GM18505 (cell line): ENCODE results near the gene DPP6.

ENCODE experiments used
- ATAC-seq: cut with Tn5 transposase; IDR thresholded peaks from one replicate; pipeline ENCODE4 v1.9.1; 2021; ENCODE audit not compliant: unreplicated experiment
- POLR2A ChIP-seq: IDR thresholded peaks from 4 replicates; pipeline ENCODE4 v1.6.1; 2011; ENCODE audit warnings: borderline replicate concordance; ENCODE audit not compliant: insufficient read depth, insufficient read length; ENCODE audit errors: extremely low read depth

DPP6 gene

DNA sequence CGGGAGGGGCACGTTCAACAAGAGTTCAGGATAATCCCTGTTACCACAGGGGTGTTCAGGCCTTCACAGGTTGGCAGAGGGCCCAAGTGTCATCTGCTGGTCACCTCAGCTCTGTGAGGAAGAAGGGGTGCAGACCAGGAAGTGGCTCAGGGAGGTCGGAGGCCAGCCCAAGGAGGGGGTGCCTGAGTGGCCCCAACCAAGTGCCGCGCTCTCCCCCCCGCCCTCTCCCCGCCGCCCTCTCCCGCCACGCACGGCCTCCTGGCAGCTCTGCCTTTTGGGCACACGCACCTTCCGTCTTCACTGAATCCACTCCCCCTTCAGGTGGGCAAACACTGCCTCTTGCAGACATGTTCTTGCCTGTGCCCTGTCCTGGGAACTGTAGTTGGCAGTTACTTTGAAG, 705.6 kb downstream of the DPP6 start:
- no peak for ATAC-seq
- no peak for TF ChIP-seq POLR2A

GRCh38 chr7:154759989-154760388, 707.8 kb downstream of the DPP6 start:
- TF ChIP-seq POLR2A: no peak
- no peak for ATAC-seq

- no peak for TF ChIP-seq POLR2A
- no peak for ATAC-seq
These were observed 712.9 kb downstream of the DPP6 start for GRCh38 chr7:154765118-154765517.

DNA sequence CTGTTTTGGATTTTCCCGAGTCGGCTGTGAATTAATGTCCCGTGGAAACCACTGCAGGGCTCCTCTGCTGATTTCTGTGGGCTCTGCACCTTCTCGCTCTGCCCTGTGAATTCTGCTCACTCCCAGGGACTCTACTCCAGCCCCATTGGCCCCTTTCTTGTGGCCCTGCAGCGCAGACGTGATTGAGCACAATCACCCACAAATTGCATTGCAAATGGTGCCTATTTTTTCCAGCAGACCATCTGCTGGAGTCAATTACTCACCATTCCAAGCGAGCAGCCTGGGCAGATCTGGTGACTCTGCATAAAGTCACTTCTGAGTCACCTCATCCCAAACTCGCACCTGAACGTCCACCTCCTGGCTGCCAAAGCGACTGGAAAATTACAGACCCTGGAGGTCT, 714.9 kb downstream of the DPP6 start:
- TF ChIP-seq POLR2A: no peak
- no peak for ATAC-seq

DNA sequence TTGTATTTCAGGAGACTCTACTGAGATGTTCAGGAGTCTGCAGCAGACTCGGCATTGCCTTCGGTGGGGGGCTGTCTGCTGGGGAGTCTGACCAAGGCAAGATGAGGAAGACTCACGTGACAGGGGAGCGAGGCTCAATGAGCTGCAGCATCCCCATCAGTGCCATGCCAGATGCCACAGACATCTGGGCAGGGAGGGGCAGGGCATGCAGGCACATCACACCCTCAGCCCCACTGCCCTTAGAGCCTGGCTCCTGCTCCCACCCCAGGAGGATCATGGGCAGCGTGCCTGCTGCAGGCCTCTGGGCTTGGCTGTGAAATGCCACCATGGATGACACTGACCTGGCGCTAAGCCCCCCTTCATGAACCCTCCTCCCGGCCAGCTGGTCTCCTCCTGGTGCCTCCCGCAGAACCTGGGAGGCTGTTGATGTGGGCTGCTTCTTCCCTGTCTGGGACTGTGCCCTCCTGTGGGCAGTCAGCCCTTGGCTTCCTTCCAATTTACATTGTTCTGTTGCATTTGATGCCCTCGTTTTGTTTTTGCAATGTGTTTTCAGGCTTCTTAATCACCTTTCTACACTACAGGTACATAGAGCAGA, 715.7 kb downstream of the DPP6 start:
- no peak for ATAC-seq
- TF ChIP-seq POLR2A: no peak

GRCh38 chr7:154769001-154769400, 716.8 kb downstream of the DPP6 start:
- ATAC-seq: no peak
- no peak for TF ChIP-seq POLR2A

- no peak for TF ChIP-seq POLR2A
- no peak for ATAC-seq
These were observed 717.3 kb downstream of the DPP6 start for GRCh38 chr7:154769527-154769926.

DNA sequence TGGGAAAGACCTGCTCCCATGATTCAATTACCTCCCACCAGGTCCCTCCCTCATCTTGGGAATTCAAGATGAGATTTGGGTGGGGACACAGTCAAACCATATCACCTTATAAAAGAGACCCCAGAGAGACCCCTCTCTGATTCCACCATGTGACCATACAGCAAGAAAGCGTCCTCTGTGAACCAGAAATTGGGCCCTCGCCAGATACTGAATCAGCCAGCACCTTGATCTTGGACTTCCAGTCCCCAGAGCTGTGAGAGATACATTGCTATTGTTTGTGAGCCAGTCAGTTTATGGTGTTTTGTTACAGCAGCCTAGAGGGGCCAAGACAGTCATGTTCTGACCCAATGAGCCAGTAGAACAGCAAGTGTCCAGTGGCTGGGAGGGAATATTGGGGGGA, 718.2 kb downstream of the DPP6 start:
- TF ChIP-seq POLR2A: no peak
- ATAC-seq: no peak

- TF ChIP-seq POLR2A: no peak
These were observed 718.8 kb downstream of the DPP6 start for GRCh38 chr7:154770962-154771361.

DNA sequence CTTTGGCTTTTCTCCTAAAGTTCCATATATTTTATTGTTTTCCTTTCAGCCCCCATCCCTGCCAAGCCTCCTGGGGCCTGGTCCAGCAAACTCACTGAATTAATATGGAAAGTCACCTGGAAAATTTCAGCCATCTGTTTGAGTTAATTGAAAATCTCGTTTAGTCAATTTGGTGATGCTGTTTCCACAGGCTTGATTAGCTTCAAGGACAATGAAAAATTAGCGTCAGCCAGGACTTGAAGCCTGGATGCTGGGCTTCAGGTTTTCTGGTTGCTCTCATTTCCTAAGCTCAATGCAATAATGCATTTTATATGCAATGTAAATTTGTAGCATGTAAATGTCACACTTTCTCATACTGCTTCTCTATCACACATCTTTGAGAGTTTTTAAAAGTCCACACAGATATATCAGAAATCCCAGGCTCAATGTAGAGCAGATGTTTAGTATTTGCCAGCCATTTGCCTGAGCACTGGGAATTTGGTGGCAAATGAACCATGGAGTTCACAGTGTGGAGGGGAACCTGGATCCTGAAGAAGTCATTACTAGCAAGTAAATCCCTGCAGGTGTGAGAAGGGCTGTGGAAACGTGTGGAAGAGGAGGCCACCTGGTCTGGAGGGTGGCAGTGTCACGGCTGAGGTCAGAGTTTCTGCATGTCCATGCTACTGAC, 722.2 kb downstream of the DPP6 start:
- no peak for TF ChIP-seq POLR2A
- ATAC-seq: no peak

More at GRCh38 chr7:154770962-154771361, 718.8 kb downstream of the DPP6 start:
- no peak for ATAC-seq

DNA sequence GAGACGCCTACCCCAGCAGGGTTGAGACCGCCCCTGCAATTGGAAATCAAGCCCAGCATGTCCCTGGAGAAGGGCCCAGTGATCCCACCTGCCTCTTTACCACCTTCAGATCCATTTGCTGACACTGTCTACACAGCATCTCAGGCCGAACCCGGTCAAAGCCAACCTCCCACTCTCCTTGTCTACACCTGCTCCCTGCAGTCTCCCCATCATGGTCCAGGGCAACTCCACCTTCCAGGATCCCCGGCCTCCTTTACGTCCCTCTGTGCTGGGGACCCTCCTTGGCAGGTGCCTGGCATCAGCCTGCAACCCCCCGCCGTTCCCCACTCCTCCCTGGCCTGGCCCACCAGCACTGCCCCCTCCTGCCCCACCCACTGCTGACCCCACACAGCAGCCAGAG, 723.5 kb downstream of the DPP6 start:
- ATAC-seq: no peak
- TF ChIP-seq POLR2A: no peak

DNA sequence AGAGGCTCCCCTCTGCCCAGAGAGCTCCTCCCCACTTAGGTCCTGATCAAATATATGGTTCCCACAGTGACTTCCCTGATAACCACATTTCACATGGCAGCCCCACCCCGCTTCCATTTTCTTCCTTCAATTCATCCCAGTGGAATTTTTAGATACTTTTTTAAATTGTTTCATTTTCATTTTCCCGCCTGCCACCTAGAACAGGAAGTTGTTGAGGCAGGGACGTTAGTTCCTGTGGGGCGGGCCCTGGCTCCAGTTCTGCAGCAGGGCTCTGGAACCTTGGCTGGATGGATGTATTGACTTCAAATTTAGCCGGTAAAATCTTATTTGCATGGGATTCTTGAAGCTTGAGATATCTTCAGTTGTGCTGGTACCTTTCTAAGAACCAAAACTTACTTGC, 724.2 kb downstream of the DPP6 start:
- no peak for ATAC-seq
- TF ChIP-seq POLR2A: no peak

DNA sequence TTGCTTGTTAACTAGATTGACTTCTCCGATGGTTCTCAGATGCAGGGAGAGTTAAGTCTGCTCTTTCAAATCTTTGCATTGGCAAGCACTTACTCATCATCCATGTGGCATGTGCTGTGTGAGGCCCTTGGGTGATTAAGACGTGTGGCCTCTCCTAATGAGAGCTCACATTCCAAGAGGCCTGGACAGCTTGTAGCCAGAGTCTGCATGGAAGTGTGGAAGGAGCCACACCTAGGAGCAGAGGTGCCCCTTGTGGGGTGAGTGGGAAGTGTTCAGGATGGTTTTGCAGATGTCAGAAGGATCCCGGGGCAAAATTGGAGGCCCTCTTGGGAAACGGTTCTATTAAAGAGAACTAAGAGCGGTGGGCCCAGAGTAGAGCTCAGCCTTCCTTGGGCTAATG, 724.8 kb downstream of the DPP6 start:
- no peak for ATAC-seq
- no peak for TF ChIP-seq POLR2A

- TF ChIP-seq POLR2A: no peak
- ATAC-seq: no peak
These were observed 725.3 kb downstream of the DPP6 start for GRCh38 chr7:154777489-154777888.

DNA sequence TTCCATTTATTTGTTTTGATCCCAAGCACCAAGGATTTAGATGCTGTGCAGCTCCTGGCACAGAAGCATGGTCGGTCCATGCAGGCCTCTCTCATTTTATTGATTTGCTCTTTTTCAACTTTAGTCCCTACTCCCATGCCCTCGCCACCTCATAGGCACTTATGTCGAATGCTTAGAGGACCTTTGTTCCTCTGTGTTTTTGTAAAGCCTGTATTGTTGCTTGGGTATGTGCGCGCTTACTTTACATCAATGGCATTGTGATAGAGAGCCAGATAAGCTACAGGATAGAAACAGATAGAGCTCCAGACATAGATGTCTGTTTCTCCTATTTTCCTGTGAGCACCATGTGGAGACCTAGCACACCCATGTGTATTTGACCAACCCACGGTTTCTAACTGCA, 725.7 kb downstream of the DPP6 start:
- ATAC-seq: no peak
- TF ChIP-seq POLR2A: no peak

- ATAC-seq: no peak
- no peak for TF ChIP-seq POLR2A
These were observed 729.4 kb downstream of the DPP6 start for GRCh38 chr7:154781369-154782303.
